Measurements from ENCODE around the gene HCAR3. TPM values are rescaled to one million over a fixed set of nuclear protein-coding genes. Genes with fewer than 3 reads are reported as not detected.
"Not testable (repeated sequence)": the region's sequence is repeated elsewhere in the genome, so short reads cannot be mapped to it uniquely, and the experiment has no call there.

The HCAR3 gene
- total RNA-seq, 1 experiment from 2014 or later, result not detected

- in situ Hi-C loops (cut with HindIII; ENCODE audit: low pct_unique_long_range_greater_than_20kb, low sequenced_read_pairs), result no loop called here
- no peak for DNase-seq (ENCODE audit: low read depth, low spot score)
Observed at GRCh38 chr12:122726080-122726558, 9.5 kb upstream of the HCAR3 start.

- in situ Hi-C loops (cut with HindIII; ENCODE audit: low pct_unique_long_range_greater_than_20kb, low sequenced_read_pairs), result no loop called here
- DNase-seq (ENCODE audit: low read depth, low spot score), result no peak
Observed at GRCh38 chr12:122725452-122726079, 9.0 kb upstream of the HCAR3 start.

GRCh38 chr12:122724641-122725243 lies 8.1 kb upstream of the HCAR3 start:
- no peak for DNase-seq (ENCODE audit: low read depth, low spot score)
- in situ Hi-C loops (cut with HindIII; ENCODE audit: low pct_unique_long_range_greater_than_20kb, low sequenced_read_pairs), result no loop called here

- DNase-seq (ENCODE audit: low read depth, low spot score), result no peak
- in situ Hi-C loops (cut with HindIII; ENCODE audit: low pct_unique_long_range_greater_than_20kb, low sequenced_read_pairs), result no loop called here
Observed at GRCh38 chr12:122722387-122722786, 5.8 kb upstream of the HCAR3 start.

- in situ Hi-C loops (cut with HindIII; ENCODE audit: low pct_unique_long_range_greater_than_20kb, low sequenced_read_pairs), result no loop called here
- DNase-seq (ENCODE audit: low read depth, low spot score), result peak; percentile 34
Observed at GRCh38 chr12:122721057-122721545, 4.5 kb upstream of the HCAR3 start.

- in situ Hi-C loops (cut with HindIII; ENCODE audit: low pct_unique_long_range_greater_than_20kb, low sequenced_read_pairs); DNase-seq (ENCODE audit: low read depth, low spot score): not testable (repeated sequence)
Observed at GRCh38 chr12:122715211-122715610, 1.4 kb downstream of the HCAR3 start.

GRCh38 chr12:122713491-122714188 lies 3.0 kb downstream of the HCAR3 start:
- in situ Hi-C loops (cut with HindIII; ENCODE audit: low pct_unique_long_range_greater_than_20kb, low sequenced_read_pairs); DNase-seq (ENCODE audit: low read depth, low spot score): not testable (repeated sequence)

- in situ Hi-C loops (cut with HindIII; ENCODE audit: low pct_unique_long_range_greater_than_20kb, low sequenced_read_pairs); DNase-seq (ENCODE audit: low read depth, low spot score): not testable (repeated sequence)
Observed at GRCh38 chr12:122711266-122711665, 5.3 kb downstream of the HCAR3 start.

GRCh38 chr12:122710341-122710740 lies 6.3 kb downstream of the HCAR3 start:
- in situ Hi-C loops (cut with HindIII; ENCODE audit: low pct_unique_long_range_greater_than_20kb, low sequenced_read_pairs); DNase-seq (ENCODE audit: low read depth, low spot score): not testable (repeated sequence)

- in situ Hi-C loops (cut with HindIII; ENCODE audit: low pct_unique_long_range_greater_than_20kb, low sequenced_read_pairs); DNase-seq (ENCODE audit: low read depth, low spot score): not testable (repeated sequence)
Observed at GRCh38 chr12:122709287-122709686, 7.3 kb downstream of the HCAR3 start.

- in situ Hi-C loops (cut with HindIII; ENCODE audit: low pct_unique_long_range_greater_than_20kb, low sequenced_read_pairs); DNase-seq (ENCODE audit: low read depth, low spot score): not testable (repeated sequence)
Observed at GRCh38 chr12:122703841-122704240, 12.8 kb downstream of the HCAR3 start.

- DNase-seq (ENCODE audit: low read depth, low spot score); in situ Hi-C loops (cut with HindIII; ENCODE audit: low pct_unique_long_range_greater_than_20kb, low sequenced_read_pairs): not testable (repeated sequence)
Observed at GRCh38 chr12:122702890-122703611, 13.6 kb downstream of the HCAR3 start, which contains the start of gene HCAR2. Gene HCAR2 (minus strand): TSS chr12:122703357. CDS start chr12:122703283, 74 bp downstream.

GRCh38 chr12:122701481-122701880 lies 15.1 kb downstream of the HCAR3 start:
- DNase-seq (ENCODE audit: low read depth, low spot score); in situ Hi-C loops (cut with HindIII; ENCODE audit: low pct_unique_long_range_greater_than_20kb, low sequenced_read_pairs): not testable (repeated sequence)

- DNase-seq (ENCODE audit: low read depth, low spot score); in situ Hi-C loops (cut with HindIII; ENCODE audit: low pct_unique_long_range_greater_than_20kb, low sequenced_read_pairs): not testable (repeated sequence)
Observed at GRCh38 chr12:122700038-122700710, 16.4 kb downstream of the HCAR3 start.

- in situ Hi-C loops (cut with HindIII; ENCODE audit: low pct_unique_long_range_greater_than_20kb, low sequenced_read_pairs); DNase-seq (ENCODE audit: low read depth, low spot score): not testable (repeated sequence)
Observed at GRCh38 chr12:122696922-122697321, 19.7 kb downstream of the HCAR3 start.

GRCh38 chr12:122691566-122691965 lies 25.0 kb downstream of the HCAR3 start:
- in situ Hi-C loops (cut with HindIII; ENCODE audit: low pct_unique_long_range_greater_than_20kb, low sequenced_read_pairs), result no loop called here
- DNase-seq (ENCODE audit: low read depth, low spot score), result no peak

GRCh38 chr12:122688291-122688690 lies 28.3 kb downstream of the HCAR3 start:
- no peak for DNase-seq (ENCODE audit: low read depth, low spot score)
- in situ Hi-C loops (cut with HindIII; ENCODE audit: low pct_unique_long_range_greater_than_20kb, low sequenced_read_pairs), result no loop called here

All from SK-MEL-5 (cell line).